COLO668 (cell line): ENCODE measurements around the gene CCSER2.
"Not testable (repeated sequence)": the region's sequence is repeated elsewhere in the genome, so short reads cannot be mapped to it uniquely, and the experiment has no call there.

Source experiments
- DNase-seq: peaks from one replicate; lab custom pipeline; 2025; ENCODE audit not compliant: unreplicated experiment; lab: John Stamatoyannopoulos, UW

The CCSER2 gene

DNA sequence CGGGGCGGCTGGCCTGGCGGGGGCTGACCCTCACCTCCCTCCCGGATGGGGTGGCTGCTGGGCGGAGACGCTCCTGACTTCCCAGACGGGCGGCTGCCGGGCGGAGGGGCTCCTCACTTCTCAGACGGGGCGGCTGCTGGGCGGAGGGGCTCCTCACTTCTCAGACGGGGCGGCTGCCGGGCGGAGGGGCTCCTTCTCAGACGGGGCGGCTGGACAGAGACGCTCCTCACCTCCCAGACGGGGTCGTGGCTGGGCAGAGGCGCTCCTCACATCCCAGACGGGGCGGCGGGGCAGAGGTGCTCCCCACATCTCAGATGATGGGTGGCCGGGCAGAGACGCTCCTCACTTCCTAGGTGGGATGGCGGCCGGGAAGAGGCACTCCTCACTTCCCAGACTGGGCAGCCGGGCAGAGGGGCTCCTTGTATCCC, 19.2 kb downstream of the CCSER2 start:
- not testable (repeated sequence) for DNase-seq

DNA sequence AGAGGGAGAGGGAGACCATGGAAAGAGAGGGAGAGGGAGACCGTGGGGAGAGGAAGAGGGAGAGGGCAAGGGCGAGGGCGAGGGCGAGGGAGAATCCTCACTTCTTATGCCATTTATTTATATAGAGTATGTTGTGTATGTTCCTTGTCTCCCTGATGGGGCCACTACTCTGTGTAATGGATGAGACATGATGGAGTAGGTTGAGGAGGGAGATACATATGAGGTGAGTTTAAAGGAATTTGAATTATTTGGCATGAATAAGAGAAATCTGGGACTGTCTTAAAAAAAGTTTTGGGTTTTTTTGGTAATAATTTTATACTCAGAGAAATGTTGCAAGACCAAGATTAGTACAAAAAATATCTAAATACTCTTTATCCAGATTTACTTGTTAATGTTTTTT, 20.1 kb downstream of the CCSER2 start:
- no peak for DNase-seq

DNA sequence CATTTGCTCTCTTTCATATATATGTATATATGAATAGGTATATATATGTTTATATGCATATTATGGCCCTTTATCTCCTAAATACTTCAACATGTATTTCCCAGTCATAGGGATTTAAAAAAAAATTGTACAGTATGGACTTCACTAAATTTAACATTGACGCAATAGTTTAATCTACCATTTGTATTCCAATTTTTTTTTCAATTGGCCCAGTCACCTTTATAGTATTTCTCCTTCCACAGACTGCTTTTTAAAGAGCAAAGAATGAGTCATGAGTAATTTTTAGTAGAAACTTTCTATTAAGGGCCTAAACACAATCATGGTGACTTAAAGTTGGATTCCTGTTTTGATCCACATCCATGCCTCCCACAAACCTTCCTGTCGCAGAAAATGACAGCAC, 20.5 kb downstream of the CCSER2 start:
- no peak for DNase-seq

GRCh38 chr10:84352251-84352842, 24.0 kb downstream of the CCSER2 start:
- DNase-seq = peak; percentile 10

DNA sequence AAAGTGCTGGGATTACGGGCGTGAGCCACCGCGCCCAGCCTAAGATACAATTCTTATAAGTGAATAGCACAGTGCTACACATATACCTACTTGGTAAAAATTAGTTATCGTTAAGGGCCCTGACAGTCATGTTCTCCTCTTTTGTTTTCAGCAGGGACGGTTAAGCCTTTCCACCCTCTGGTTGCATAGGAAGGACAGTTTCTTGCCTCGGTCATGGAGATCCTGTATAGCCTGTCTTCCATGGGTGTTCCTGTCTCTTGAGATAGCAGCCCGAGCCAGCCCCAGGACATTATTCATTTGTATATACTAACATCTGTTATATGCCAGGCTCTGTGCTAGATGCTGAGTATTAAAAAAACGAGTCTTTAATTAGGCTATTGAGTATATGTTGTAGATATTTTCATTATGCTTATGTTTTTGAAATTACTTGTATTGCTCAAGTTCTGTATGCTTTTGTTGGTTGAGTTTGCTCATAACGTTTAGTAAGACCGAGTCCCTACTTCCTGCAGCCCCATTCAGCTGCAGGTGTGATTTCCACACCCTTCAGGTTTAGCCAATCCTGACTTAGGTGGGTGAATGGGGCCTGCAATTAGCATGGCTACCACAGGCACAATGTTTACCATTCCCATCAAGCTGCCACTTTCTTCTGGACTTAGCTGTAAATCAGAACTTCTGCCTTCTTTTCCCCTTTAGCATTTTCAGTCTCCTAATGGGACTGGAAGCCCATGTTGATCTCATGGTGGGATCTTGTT, 24.8 kb downstream of the CCSER2 start:
- DNase-seq = peak; percentile 18

- no peak for DNase-seq
Observed at GRCh38 chr10:84354623-84355022, 26.2 kb downstream of the CCSER2 start.

DNA sequence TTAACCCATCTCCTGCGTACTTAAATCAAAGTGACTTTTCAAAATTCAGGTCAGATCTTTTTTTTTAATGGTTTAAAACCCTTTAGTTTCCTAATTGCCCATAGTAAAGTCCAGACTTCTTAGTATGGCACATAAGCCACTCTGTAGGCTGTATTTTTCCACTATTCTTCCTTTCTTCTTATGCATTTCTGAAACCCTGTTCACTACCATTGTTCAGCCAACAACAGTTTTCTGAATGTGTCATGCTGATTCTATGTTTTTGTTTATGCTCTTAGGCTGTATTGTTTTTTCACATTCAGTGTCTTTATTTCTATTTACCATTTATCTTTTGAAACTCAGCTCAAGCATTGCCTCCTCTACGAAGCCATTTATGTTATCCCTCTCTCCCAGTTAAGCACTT, 26.7 kb downstream of the CCSER2 start:
- DNase-seq = no peak

DNA sequence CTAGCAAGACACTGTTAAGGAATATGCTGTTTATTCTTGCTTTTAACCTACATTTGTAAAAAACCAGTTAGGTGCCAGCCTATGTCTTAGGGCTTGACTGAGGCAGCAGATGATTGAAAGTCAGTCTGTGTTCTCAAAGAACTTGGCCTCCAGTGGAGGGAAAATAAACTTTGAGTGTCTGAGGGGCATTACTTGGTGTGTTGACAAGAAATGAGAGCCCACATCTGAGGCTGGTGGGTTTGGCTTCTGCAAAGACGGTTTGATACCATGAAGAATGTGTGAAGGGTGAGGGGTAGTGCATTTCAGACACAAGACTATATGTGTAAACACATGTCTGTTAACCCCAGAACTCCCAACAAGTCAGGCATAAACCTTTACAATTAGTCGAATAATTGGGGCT, 28.5 kb downstream of the CCSER2 start:
- no peak for DNase-seq

DNA sequence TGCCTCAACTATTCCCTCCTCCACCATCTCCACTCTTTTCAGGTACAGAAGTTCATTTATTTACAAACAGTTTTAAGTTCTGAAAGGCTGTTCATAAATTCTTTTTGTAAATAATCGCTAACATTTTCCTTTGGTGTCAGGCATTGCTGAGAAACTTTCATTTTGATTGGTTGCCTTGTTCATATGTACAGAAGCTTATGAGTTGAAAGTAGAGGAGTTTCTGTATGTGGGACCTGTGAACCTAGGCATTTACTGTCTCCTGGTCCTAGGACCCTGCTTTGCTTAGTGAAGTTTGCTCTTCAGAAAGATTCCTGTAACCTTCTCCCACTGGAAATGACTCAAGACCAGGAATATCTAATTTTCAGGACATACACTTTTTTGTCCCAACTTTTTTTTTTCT, 30.4 kb downstream of the CCSER2 start:
- DNase-seq = no peak

DNA sequence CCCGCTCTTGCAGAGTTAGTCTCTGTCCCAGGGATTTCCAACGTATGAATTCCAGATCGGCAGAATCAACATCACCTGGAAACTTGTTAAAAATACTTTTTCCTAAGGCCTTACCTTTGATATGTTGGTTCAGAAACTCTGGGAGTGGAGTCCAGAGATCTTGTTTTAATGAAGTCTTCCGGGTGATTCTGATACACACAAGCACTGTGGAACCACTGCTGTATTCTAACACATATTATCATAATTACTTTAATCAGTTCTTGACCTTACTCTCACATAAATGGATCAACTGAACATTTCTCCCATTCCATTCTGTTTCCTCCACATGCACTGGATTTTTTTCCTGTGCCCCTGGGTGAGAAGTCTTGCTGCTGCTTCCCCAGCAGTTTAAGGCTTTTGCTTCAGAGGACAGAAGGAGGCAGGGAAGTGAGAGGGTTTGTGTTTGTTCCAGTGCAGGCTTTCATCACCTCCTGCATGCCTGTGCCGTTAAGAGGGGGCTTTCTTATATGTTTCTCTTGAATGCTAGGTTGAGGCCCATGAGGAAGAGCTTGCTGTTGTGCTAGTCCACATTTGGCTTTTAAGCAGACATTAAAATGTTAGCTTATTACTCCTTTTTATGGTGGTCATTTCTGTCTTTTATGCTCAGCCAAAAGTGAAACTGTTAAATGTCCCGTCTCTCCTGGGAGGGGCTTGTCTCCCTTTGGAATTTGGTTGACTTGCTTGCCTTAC, 32.4 kb downstream of the CCSER2 start:
- no peak for DNase-seq

GRCh38 chr10:84365335-84365881, 37.0 kb downstream of the CCSER2 start:
- DNase-seq = no peak

- no peak for DNase-seq
Observed at GRCh38 chr10:84366041-84366440, 37.7 kb downstream of the CCSER2 start.

GRCh38 chr10:84367256-84367655, 38.9 kb downstream of the CCSER2 start:
- DNase-seq = no peak

DNA sequence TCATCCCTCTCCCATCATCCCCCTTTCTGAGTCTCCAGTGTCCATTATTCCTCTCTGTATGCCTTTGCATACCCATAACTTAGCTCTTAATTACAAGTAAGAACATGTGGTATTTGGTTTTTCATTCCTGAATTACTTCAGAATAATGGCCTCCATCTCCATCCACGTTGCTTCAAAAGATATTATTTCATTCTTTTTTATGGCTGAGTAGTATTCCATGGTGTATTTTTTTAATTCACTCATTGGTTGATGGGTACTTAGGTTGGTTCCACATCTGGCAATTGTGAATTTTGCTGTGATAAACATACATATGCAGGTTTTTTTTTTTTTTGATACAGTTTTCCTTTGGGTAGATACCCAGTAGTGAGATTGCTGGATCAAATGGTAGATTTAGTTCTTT, 40.4 kb downstream of the CCSER2 start:
- DNase-seq = no peak

DNA sequence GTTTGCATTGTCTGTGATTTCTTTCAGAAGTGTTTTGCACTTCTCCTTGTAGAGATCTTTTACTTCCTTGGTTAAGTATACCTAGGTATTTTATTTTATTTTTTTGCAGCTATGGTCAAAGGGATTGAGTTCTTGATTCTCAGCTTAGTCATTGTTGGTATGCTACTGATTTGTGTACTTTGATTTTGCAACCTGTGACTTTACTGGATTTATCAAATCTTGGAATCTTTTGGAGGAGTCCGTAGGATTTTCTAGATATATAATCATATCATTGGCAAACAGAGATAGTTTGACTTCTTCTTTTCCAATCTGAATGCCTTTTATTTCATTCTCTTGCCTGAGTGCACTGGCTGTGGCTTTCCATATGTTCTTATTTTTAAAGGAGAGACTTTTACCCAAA, 41.9 kb downstream of the CCSER2 start:
- no peak for DNase-seq

- no peak for DNase-seq
Observed at GRCh38 chr10:84371944-84372343, 43.6 kb downstream of the CCSER2 start.

DNA sequence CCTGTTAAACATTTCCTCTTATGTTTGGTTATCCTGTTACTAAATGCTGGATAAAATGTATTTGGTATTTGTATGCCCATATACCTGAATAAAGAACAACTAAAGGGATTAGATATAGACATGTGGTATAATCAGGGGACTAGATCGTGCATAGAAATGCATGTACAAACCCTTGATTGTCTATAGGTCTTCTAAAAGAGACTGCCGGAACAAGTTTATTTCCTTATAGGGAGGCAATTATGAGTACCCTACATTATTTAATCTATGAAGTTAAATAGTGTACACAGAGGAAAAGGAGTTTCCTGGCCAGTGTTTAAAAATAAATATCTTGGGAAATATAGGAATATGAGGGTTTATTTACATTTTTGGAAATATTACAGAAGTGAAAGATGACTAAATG, 44.6 kb downstream of the CCSER2 start:
- no peak for DNase-seq

DNA sequence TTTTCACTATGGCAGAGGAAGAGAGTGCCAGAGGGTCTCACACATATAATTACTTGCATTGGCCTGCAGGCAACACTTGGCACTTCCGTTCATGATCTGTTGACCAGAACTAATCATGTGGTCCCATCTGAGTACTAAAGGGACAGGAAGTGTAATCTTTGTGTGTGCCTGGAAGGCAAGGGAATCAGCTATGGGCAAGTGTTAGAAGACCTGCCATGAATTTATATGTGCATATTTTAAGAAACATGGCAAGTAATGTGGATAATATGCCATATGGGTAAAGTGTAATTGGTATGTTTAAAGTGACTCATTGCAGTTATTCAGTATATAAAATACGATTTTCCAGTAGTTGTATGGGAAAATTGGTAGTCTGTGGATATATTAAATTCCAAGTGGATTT, 46.1 kb downstream of the CCSER2 start:
- DNase-seq = no peak

GRCh38 chr10:84375011-84375410, 46.6 kb downstream of the CCSER2 start:
- peak; percentile 9 for DNase-seq

DNA sequence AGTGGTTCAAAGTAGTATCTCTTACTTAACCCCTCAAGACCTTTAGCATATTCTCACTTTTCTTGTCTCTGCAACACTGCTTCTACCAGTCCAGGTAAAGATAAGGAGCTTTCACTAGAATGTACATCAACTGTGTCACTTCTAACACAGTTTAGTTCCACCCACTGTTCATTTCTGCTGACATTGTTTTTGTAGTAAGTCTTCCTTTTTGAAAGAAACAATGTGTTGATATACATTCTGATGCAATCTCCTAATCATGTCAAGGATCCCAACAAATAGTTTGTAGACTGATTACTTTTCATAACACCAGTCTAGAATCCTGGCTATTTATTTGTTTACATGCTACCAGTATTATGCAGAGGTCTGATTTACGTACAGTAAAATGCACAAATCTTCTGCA, 47.5 kb downstream of the CCSER2 start:
- no peak for DNase-seq

- DNase-seq = no peak
Observed at GRCh38 chr10:84388148-84388547, 59.8 kb downstream of the CCSER2 start.

GRCh38 chr10:84390364-84390763, 62.0 kb downstream of the CCSER2 start:
- no peak for DNase-seq
